BLaER1 (cell line): ENCODE measurements around the gene IDH3G.
A peak's percentile ranks its signal among the peaks of the same experiment; 100 is the strongest.
"Not testable (repeated sequence)": the region's sequence is repeated elsewhere in the genome, so short reads cannot be mapped to it uniquely, and the experiment has no call there.

ENCODE experiments used
- H3K27ac ChIP-seq: shearing (Covaris generic); formaldehyde crosslinking; 2 replicates; pipeline ENCODE4 v1.8.1; 2022
- H3K27me3 ChIP-seq: shearing (Covaris generic); formaldehyde crosslinking; 2 replicates; pipeline ENCODE4 v1.8.1; 2022
- H3K36me3 ChIP-seq: shearing (Covaris generic); formaldehyde crosslinking; 2 replicates; pipeline ENCODE4 v1.8.1; 2022
- H3K4me1 ChIP-seq: shearing (Covaris generic); formaldehyde crosslinking; 2 replicates; pipeline ENCODE4 v1.8.1; 2022
- H3K4me2 ChIP-seq: shearing (Covaris generic); formaldehyde crosslinking; 2 replicates; pipeline ENCODE4 v1.8.1; 2022
- H3K4me3 ChIP-seq: shearing (Covaris generic); formaldehyde crosslinking; 2 replicates; pipeline ENCODE4 v1.8.1; 2022
- H3K9ac ChIP-seq: shearing (Covaris generic); formaldehyde crosslinking; 2 replicates; pipeline ENCODE4 v1.8.1; 2022
- H3K9me3 ChIP-seq: shearing (Covaris generic); formaldehyde crosslinking; 2 replicates; pipeline ENCODE4 v1.8.1; 2022
- H4K20me1 ChIP-seq: shearing (Covaris generic); formaldehyde crosslinking; 2 replicates; pipeline ENCODE4 v1.8.1; 2022
- Cebpa-rat ChIP-seq: shearing (Covaris generic); IDR thresholded peaks from 2 replicates; pipeline ENCODE4 v1.8.1; 2022

Gene IDH3G

DNA sequence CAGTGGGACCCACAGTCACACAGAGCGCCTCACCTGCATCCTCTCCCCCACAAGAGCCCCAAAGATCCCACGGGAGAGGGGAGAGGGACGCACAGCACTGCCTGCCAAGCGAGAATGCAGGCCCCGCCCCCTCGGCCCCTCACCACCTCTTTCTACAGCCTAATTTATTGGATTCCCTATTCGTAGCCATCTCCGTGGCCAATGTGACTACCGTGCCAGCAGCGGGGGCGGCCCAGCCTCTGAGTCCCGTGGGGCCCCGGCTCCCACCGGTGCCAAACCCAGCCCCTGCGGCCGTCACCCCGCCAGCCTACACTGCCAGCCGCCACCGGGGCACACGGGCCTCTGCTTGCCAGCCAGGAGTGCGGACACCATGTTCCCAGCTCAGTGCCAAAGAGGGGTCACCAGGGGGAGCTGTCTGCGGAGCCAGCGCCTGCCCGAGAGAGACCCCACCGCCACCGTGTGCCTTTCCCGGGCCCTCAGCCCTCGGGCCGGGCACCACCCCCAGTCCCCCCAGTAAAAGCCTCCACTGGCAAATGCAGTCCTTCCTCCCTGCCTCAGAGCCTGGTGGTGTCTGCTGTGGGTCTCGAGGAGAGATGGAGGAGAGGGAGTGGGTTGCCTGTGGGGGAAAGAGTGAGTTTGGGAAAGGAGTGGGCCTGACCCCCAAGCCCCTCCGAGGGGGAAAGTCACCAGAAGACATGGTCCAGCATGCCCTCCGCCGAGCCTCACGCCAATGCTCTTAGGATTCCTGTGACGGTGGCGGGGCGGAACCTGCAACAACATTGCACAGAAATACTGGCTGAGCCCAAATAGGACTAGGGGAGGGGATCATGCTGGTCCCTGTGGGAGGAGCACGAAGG lies 49.7 kb downstream of the IDH3G start:
- H4K20me1 ChIP-seq, result peaks cover 11% of the 10 kb centered on the region; the same call in 1 of the 2 replicates
- 0 out of 2 replicates have a peak overlapping the region, but pooled peaks have one; percentile 4 for H3K27ac ChIP-seq
- H3K9me3 ChIP-seq, result no peaks in the 10 kb centered on the region; the same call in 1 of the 2 replicates
- peaks cover 2% of the 10 kb centered on the region; the same call in 1 of the 2 replicates for H3K36me3 ChIP-seq
- H3K27me3 ChIP-seq, result peaks cover 20% of the 10 kb centered on the region
- H3K4me3 ChIP-seq, result peak overlapping the region; percentile 22; the same call in 1 of the 2 replicates
- H3K4me2 ChIP-seq, result peak overlapping the region; percentile 73
- no peak overlapping the region for H3K9ac ChIP-seq
- no peak for TF ChIP-seq Cebpa-rat
- H3K4me1 ChIP-seq, result peaks cover 58% of the 10 kb centered on the region

DNA sequence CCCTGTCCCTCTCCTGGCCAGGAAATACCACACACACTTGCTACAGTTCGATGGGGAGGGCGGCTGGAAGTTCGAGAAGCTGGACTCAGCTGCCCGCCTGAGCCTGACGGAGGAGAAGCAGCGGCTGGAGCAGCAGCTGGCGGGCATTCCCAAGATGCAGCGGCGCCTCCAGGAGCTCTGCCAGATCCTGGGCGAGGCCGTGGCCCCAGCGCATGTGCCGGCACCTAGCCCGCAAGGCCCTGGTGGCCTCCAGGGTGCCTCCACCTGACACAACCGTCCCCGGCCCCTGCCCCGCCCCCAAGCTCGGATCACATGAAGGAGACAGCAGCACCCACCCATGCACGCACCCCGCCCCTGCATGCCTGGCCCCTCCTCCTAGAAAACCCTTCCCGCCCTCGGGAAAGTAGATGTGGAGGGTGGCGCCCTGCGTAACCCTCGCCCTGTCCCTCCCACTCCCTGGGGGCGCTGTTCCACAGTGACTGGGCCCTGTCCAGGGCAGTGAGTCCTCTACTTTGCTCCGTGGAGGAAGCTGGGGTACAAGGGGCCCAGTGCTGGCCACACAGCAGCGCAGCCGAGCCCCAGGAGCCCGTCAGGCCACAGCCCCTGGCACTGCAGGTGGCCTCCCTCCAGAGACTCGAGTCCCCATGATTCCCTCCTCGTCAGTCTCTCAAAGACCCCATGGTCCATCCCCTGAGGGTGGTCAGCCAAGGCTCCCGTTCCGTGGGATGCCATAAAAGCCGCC lies 50.5 kb downstream of the IDH3G start:
- Histone ChIP-seq H3K4me1 (peaks cover 66% of the 10 kb centered on the region), H3K27ac (peak overlapping the region; percentile 22; the same call in 1 of the 2 replicates), H4K20me1 (peaks cover 11% of the 10 kb centered on the region; the same call in 1 of the 2 replicates), H3K4me2 (peak overlapping the region; percentile 73), H3K27me3 (peaks cover 21% of the 10 kb centered on the region), H3K4me3 (peak overlapping the region; percentile 22; the same call in 1 of the 2 replicates)
- not testable (repeated sequence) for H3K9ac ChIP-seq, H3K36me3 ChIP-seq, H3K9me3 ChIP-seq

DNA sequence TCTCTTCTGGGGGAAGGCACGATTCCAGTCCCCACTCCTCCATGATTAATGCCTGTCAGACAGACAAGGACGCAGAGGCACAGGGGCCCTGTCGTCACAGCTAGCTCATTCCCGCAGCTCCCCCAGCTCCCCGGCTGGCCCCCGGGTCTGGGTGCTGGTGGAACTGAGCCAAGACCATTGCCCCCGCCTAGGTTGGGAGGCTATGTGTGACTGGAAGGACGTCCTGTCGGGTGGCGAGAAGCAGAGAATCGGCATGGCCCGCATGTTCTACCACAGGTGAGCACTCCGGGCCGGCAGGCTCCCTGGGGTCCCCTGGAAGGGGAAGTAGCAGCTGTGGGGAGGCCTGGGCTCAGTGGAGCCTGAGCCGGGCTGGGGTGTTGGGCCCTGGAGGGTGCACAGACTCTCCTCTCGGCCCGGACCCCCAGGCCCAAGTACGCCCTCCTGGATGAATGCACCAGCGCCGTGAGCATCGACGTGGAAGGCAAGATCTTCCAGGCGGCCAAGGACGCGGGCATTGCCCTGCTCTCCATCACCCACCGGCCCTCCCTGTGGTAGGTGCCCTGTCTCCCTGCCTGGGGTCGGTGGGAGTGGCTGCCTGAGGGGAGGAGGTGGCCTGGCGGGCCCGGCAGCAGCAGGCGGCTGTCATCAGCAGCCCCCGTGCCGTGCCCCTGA lies 51.2 kb downstream of the IDH3G start:
- peak overlapping the region; percentile 73 for H3K4me2 ChIP-seq
- peaks cover 71% of the 10 kb centered on the region for H3K4me1 ChIP-seq
- H3K9ac ChIP-seq, H3K9me3 ChIP-seq, H3K4me3 ChIP-seq: not testable (repeated sequence)
- H4K20me1 ChIP-seq, result peaks cover 16% of the 10 kb centered on the region; the same call in 1 of the 2 replicates
- peaks cover 22% of the 10 kb centered on the region for H3K27me3 ChIP-seq
- peaks cover 11% of the 10 kb centered on the region for H3K36me3 ChIP-seq
- peak overlapping the region; percentile 22; the same call in 1 of the 2 replicates for H3K27ac ChIP-seq

DNA sequence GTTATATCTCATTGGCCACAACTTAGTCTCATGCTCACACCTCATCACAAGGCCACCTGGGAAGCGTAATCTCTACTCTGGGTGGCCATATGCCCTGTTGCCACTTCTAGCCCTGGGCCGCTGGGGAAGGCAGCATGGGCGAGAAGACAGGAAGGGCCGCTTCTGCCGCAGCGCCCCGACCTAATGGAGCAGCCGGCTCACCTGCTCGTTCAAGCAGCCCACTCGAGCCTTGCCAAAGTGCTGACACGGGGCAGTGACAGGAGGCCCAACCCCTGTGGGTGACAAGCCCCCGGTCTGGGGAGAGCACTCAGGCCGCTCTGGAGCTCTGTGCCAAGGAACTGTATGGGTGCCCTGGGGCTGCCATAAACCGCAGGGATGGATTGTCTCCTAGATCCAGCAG lies 52.1 kb downstream of the IDH3G start:
- not testable (repeated sequence) for H3K27ac ChIP-seq, H3K9me3 ChIP-seq, H3K9ac ChIP-seq, H3K4me3 ChIP-seq
- Histone ChIP-seq H3K27me3 (peaks cover 22% of the 10 kb centered on the region), H3K4me1 (peaks cover 77% of the 10 kb centered on the region), H4K20me1 (peaks cover 19% of the 10 kb centered on the region; the same call in 1 of the 2 replicates), H3K36me3 (peaks cover 16% of the 10 kb centered on the region), H3K4me2 (peak overlapping the region; percentile 73)

DNA sequence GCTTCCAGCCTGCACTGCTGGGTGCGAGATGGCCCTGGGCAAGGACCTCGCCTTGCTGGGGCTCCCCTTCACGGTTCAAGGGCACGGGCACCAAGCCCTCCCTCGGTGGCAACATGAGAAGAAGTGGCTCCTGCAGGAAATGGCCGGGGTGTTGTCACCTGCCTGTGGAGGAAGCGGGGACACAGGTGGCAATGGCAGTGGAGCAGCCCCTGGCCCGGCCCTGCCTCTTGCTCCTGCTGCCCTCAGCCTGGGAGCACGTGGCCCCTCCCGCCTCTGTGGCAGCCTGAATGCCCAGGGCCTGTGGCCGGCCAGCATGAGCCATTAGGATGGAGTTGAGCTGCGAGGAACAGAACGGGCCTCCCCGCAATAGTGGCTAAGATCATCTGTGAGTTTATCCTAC lies 52.7 kb downstream of the IDH3G start:
- Histone ChIP-seq H3K27ac (no peak overlapping the region), H3K27me3 (peaks cover 22% of the 10 kb centered on the region), H3K36me3 (peaks cover 22% of the 10 kb centered on the region), H3K4me3 (no peak overlapping the region), H3K4me2 (peak overlapping the region; percentile 73), H3K9me3 (no peaks in the 10 kb centered on the region; the same call in 1 of the 2 replicates), H4K20me1 (peaks cover 26% of the 10 kb centered on the region), H3K9ac (no peak overlapping the region), H3K4me1 (peaks cover 84% of the 10 kb centered on the region)
- no peak for TF ChIP-seq Cebpa-rat

DNA sequence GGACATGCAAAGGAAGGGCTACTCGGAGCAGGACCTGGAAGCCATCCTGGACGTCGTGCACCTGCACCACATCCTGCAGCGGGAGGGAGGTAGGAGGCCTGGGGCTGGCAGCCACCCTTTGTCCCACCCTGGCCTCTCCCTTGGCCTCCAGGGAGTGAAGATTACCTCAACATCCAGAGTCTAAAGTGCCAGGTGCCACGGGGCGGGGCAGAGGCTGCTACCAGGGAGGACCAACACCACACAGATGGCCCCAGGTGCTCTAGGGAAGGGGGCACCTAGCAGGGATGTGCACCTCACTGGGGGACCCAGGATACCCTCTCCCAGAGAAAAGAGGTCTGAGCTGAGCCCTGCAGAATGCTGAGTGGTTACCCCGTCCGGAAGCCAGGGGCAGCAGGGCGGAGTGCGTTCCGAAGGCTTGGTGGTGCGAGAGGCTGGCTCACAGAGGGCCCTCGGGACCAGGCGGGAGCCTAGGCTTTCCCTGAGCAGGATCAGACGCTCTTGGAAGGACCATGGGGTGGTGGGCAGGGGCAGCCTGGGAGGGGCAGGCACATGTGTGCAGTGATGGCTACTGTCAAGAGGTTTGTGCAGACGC lies 53.4 kb downstream of the IDH3G start:
- Histone ChIP-seq H3K4me3 (no peak overlapping the region), H3K27ac (no peak overlapping the region), H3K4me2 (peak overlapping the region; percentile 73), H3K4me1 (peaks cover 90% of the 10 kb centered on the region), H4K20me1 (peaks cover 30% of the 10 kb centered on the region), H3K36me3 (peaks cover 25% of the 10 kb centered on the region), H3K9me3 (no peaks in the 10 kb centered on the region; the same call in 1 of the 2 replicates), H3K27me3 (peaks cover 22% of the 10 kb centered on the region), H3K9ac (no peak overlapping the region)
- TF ChIP-seq Cebpa-rat, result no peak

DNA sequence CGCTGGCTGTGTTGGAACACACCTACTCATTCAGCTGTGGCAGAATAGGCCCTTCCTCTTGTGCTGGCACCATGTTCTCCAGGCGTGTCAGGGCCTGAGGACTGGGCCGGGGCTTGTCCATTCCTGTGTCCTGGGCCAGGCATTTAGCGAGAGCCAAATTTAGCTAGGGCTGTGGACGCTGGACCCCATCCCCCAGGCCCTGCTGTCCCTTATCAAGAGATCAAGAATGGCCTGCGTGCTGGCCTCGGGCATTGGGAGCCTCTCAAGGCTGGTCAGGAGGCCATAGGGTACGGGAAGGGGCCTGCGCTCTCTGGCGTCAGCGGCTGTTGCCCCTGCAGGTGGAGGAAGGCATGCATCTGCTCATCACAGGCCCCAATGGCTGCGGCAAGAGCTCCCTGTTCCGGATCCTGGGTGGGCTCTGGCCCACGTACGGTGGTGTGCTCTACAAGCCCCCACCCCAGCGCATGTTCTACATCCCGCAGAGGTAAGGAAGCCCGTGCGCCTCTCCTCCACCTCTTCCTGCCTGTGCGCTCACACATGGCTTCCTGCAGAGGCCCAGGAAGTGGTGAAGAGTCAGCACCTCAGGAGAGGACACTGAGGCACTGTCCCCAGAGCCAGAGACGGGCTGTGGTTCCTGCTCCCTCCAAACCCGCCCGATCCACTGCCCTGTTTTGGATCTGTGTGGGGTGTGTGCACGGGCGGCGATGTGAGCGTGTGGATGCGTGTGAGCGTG lies 54.3 kb downstream of the IDH3G start:
- Histone ChIP-seq H3K27ac (0 out of 2 replicates have a peak overlapping the region, but pooled peaks have one; percentile 18), H3K9ac (no peak overlapping the region), H3K9me3 (peaks cover 3% of the 10 kb centered on the region; the same call in 1 of the 2 replicates), H3K4me3 (no peak overlapping the region), H3K4me2 (peak overlapping the region; percentile 73), H3K36me3 (peaks cover 25% of the 10 kb centered on the region), H3K4me1 (peaks cover 93% of the 10 kb centered on the region), H3K27me3 (peaks cover 28% of the 10 kb centered on the region), H4K20me1 (peaks cover 30% of the 10 kb centered on the region)
- TF ChIP-seq Cebpa-rat, result no peak

DNA sequence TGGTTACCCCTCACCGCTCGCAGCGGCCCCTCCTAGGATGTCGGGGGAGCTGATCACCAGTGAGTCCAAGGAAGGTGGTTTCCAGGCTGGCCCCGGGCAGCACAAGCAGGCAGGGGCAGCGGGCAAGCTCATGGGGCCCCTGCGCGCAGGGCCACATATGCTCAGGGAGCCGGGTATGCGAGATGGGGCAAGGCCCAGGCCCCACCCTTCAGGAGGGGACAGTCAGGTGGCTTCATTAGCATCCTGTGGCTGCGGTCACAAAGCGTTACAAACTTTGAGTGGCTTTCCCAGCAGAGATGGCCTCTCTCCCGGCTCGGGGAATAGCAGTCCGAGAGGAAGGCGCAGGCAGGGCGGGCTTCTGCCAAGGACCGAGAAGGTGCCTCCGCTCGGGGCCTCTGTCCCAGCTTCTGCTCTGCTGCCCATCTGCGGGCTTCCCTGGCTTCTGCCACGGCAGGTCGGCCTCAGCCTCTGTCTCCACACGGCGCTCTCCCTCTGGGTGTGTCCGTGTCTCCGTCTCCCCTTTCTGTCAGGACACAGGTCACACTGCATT lies 56.0 kb downstream of the IDH3G start:
- Histone ChIP-seq H3K27ac (no peak overlapping the region), H3K36me3 (peaks cover 38% of the 10 kb centered on the region), H3K9ac (no peak overlapping the region), H3K4me2 (no peak overlapping the region), H3K4me1 (peaks cover 87% of the 10 kb centered on the region), H3K9me3 (peaks cover 17% of the 10 kb centered on the region; the same call in 1 of the 2 replicates), H3K4me3 (no peak overlapping the region), H3K27me3 (peaks cover 28% of the 10 kb centered on the region), H4K20me1 (peaks cover 30% of the 10 kb centered on the region)
- no peak for TF ChIP-seq Cebpa-rat
